GM21515 (cell line): ENCODE data around the gene TCFL5.

ENCODE experiments used
- ATAC-seq: cut with Tn5 transposase; IDR thresholded peaks from one replicate; pipeline ENCODE4 v1.9.1; 2021; ENCODE audit not compliant: unreplicated experiment

The TCFL5 gene

GRCh38 chr20:62896526-62896925, 34.9 kb upstream of the TCFL5 start:
- no peak for ATAC-seq

GRCh38 chr20:62895539-62895938, 33.9 kb upstream of the TCFL5 start:
- ATAC-seq = no peak

GRCh38 chr20:62894261-62894660, 32.6 kb upstream of the TCFL5 start:
- no peak for ATAC-seq

- no peak for ATAC-seq
Measured at GRCh38 chr20:62893700-62894099, 32.1 kb upstream of the TCFL5 start.

GRCh38 chr20:62892348-62893304, 31.0 kb upstream of the TCFL5 start:
- ATAC-seq = no peak

- no peak for ATAC-seq
Measured at GRCh38 chr20:62891111-62891510, 29.5 kb upstream of the TCFL5 start.

- ATAC-seq = no peak
Measured at GRCh38 chr20:62890444-62890843, 28.8 kb upstream of the TCFL5 start.

GRCh38 chr20:62889871-62890270, 28.2 kb upstream of the TCFL5 start:
- ATAC-seq = no peak

- no peak for ATAC-seq
Measured at GRCh38 chr20:62889411-62889810, 27.8 kb upstream of the TCFL5 start.

GRCh38 chr20:62888910-62889309, 27.3 kb upstream of the TCFL5 start:
- no peak for ATAC-seq

- ATAC-seq = no peak
Measured at GRCh38 chr20:62888406-62888805, 26.8 kb upstream of the TCFL5 start.

GRCh38 chr20:62887860-62888239, 26.2 kb upstream of the TCFL5 start:
- ATAC-seq = no peak

- ATAC-seq = no peak
Measured at GRCh38 chr20:62887152-62887859, 25.7 kb upstream of the TCFL5 start.

- ATAC-seq = no peak
Measured at GRCh38 chr20:62886709-62887058, 25.1 kb upstream of the TCFL5 start.

GRCh38 chr20:62885896-62886708, 24.5 kb upstream of the TCFL5 start:
- no peak for ATAC-seq

- ATAC-seq = no peak
Measured at GRCh38 chr20:62885046-62885895, 23.6 kb upstream of the TCFL5 start.

- ATAC-seq = no peak
Measured at GRCh38 chr20:62884556-62884955, 22.9 kb upstream of the TCFL5 start.

- ATAC-seq = no peak
Measured at GRCh38 chr20:62882426-62882825, 20.8 kb upstream of the TCFL5 start.

- no peak for ATAC-seq
Measured at GRCh38 chr20:62881662-62882395, 20.2 kb upstream of the TCFL5 start.
